Measurements from ENCODE around the gene RIPOR1.

RIPOR1 gene

GRCh38 chr16:67529582-67530012 is 968 bp downstream of the RIPOR1 start:
- Histone ChIP-seq H3K4me2 (ENCODE audit: low read depth, low read length, poor library complexity, severe bottlenecking) (peak overlapping the region; percentile 92), H3K9me3 (ENCODE audit: insufficient read depth, low read depth, low read length) (no peaks in the 10 kb centered on the region), H3K9me2 (replicated peaks; ENCODE audit: low read depth, low read length) (no peaks in the 10 kb centered on the region), H3K36me3 (ENCODE audit: insufficient read depth, low read length) (no peaks in the 10 kb centered on the region), H3K79me2 (ENCODE audit: insufficient read depth, low read length) (peaks cover 16% of the 10 kb centered on the region; the same call in 1 of the 2 replicates), H4K20me1 (ENCODE audit: insufficient read depth, low read length, poor library complexity, severe bottlenecking) (no peaks in the 10 kb centered on the region), H3K4me3 (ENCODE audit: low read length, poor library complexity, severe bottlenecking) (peak overlapping the region; percentile 73), H3K9ac (ENCODE audit: low read depth, low read length, poor library complexity, severe bottlenecking) (peak overlapping the region; percentile 73), H3K4me1 (ENCODE audit: insufficient read depth, low read length, poor library complexity, severe bottlenecking) (peaks cover 11% of the 10 kb centered on the region), H2AFZ (ENCODE audit: low read length) (no peak overlapping the region), H3F3A (ENCODE audit: low read depth) (0 out of 2 replicates have a peak, but pooled peaks cover 2% of the 10 kb centered on the region), H3K27me3 (ENCODE audit: insufficient read depth, low read length, poor library complexity, severe bottlenecking) (no peaks in the 10 kb centered on the region)
- TF ChIP-seq CTCF (conservative IDR thresholded peaks at IDR 0.05; ENCODE audit: low read length): no peak
- no peak for TF ChIP-seq EZH2phosphoT487 (IDR thresholded peaks at IDR 0.05; ENCODE audit: borderline replicate concordance)

GRCh38 chr16:67530013-67530939 is 1.6 kb downstream of the RIPOR1 start:
- H3K9me2 ChIP-seq (replicated peaks; ENCODE audit: low read depth, low read length): no peaks in the 10 kb centered on the region
- no peak overlapping the region for H2AFZ ChIP-seq (ENCODE audit: low read length)
- H3F3A ChIP-seq (ENCODE audit: low read depth): 0 out of 2 replicates have a peak, but pooled peaks cover 2% of the 10 kb centered on the region
- H3K36me3 ChIP-seq (ENCODE audit: insufficient read depth, low read length): no peaks in the 10 kb centered on the region
- H3K9me3 ChIP-seq (ENCODE audit: insufficient read depth, low read depth, low read length): no peaks in the 10 kb centered on the region
- no peaks in the 10 kb centered on the region for H4K20me1 ChIP-seq (ENCODE audit: insufficient read depth, low read length, poor library complexity, severe bottlenecking)
- peaks cover 12% of the 10 kb centered on the region for H3K4me1 ChIP-seq (ENCODE audit: insufficient read depth, low read length, poor library complexity, severe bottlenecking)
- H3K4me3 ChIP-seq (ENCODE audit: low read length, poor library complexity, severe bottlenecking): no peak overlapping the region
- TF ChIP-seq EZH2phosphoT487 (IDR thresholded peaks at IDR 0.05; ENCODE audit: borderline replicate concordance) (no peak), CTCF (conservative IDR thresholded peaks at IDR 0.05; ENCODE audit: low read length) (no peak)
- peak overlapping the region; percentile 92 for H3K4me2 ChIP-seq (ENCODE audit: low read depth, low read length, poor library complexity, severe bottlenecking)
- peaks cover 20% of the 10 kb centered on the region; the same call in 1 of the 2 replicates for H3K79me2 ChIP-seq (ENCODE audit: insufficient read depth, low read length)
- H3K27me3 ChIP-seq (ENCODE audit: insufficient read depth, low read length, poor library complexity, severe bottlenecking): no peaks in the 10 kb centered on the region
- H3K9ac ChIP-seq (ENCODE audit: low read depth, low read length, poor library complexity, severe bottlenecking): peak overlapping the region; percentile 37

GRCh38 chr16:67531247-67531646 is 2.6 kb downstream of the RIPOR1 start:
- Histone ChIP-seq H3K9me2 (replicated peaks; ENCODE audit: low read depth, low read length) (no peaks in the 10 kb centered on the region), H4K20me1 (ENCODE audit: insufficient read depth, low read length, poor library complexity, severe bottlenecking) (no peaks in the 10 kb centered on the region), H3K9me3 (ENCODE audit: insufficient read depth, low read depth, low read length) (no peaks in the 10 kb centered on the region), H3K36me3 (ENCODE audit: insufficient read depth, low read length) (no peaks in the 10 kb centered on the region), H3K4me3 (ENCODE audit: low read length, poor library complexity, severe bottlenecking) (no peak overlapping the region), H3F3A (ENCODE audit: low read depth) (0 out of 2 replicates have a peak, but pooled peaks cover 2% of the 10 kb centered on the region), H3K4me2 (ENCODE audit: low read depth, low read length, poor library complexity, severe bottlenecking) (peak overlapping the region; percentile 40), H3K79me2 (ENCODE audit: insufficient read depth, low read length) (peaks cover 20% of the 10 kb centered on the region; the same call in 1 of the 2 replicates), H3K9ac (ENCODE audit: low read depth, low read length, poor library complexity, severe bottlenecking) (peak overlapping the region; percentile 37), H2AFZ (ENCODE audit: low read length) (no peak overlapping the region), H3K27me3 (ENCODE audit: insufficient read depth, low read length, poor library complexity, severe bottlenecking) (no peaks in the 10 kb centered on the region), H3K4me1 (ENCODE audit: insufficient read depth, low read length, poor library complexity, severe bottlenecking) (peaks cover 12% of the 10 kb centered on the region)
- TF ChIP-seq EZH2phosphoT487 (IDR thresholded peaks at IDR 0.05; ENCODE audit: borderline replicate concordance) (no peak), CTCF (conservative IDR thresholded peaks at IDR 0.05; ENCODE audit: low read length) (no peak)
